ENCODE measurements around the gene C1orf141.
"Not testable (repeated sequence)": the region's sequence is repeated elsewhere in the genome, so short reads cannot be mapped to it uniquely, and the experiment has no call there.

C1orf141 gene

DNA sequence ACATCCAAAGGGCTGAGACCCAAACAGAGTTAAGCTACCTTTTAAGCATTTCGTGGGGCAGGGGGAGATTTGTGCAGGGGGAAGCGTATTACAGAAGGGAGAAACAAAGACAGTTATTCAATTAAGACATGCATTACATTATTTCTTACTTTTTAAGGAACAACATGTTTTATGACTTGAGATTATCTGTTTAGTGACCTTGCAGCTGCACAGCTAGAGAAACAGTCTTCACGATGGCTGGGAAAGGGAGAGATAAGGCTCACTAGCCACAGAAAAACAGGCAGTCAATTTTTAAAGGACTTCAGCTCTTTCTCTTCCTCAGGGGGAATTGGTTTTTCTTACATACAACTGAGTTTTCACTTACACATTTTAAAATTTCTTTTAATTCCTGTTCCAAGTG is 7.1 kb upstream of the C1orf141 start:
- DNase-seq: not testable (repeated sequence)

DNA sequence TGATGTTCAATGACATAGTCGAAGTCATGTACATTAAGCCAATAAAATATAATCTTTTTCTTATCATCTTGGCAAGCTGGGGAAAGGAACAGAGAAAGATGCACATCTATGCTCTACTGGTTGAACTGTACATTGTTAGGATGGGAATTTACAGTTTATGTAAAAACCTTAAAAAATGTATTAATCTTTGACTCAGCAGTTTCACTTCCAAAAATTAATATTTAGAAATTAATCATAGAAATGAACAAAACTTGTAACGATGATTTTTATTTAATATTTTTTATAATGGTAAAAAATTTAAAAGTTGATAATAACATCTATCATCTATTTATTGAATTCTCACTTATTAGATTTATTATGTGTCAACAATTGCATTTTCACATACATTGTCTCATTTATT is 5.7 kb upstream of the C1orf141 start:
- DNase-seq: no peak

DNA sequence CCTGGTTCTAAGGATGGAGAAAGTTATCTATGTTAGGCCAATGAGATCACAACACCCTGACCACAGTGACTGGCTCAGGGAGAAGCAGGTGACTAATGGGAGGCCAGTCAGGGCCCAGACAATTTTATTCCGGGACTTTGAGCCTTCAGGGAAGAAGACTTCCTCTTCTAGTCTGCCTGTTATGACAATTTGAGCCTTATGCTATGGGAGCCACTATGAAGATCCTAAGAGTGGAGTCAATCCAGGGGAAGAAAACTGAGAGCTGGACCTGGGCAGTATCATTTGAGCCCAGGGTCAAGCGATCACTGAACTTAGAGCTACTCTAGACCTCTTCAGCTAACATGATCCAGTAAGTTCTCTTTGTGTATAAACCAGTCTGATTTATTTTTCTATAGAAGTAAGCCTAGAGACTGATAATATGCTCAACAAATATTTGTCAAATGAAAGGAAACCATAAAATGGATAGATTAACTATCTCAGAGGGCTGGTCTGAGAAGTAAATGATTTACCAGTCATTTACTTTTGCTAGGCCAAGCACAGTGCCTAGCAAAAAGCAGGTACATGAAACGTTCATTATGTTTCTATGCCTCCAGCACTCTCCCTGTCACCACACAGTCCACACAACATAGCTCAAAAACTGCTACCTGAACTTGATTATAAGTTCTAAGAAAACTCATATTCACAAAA is 4.2 kb upstream of the C1orf141 start:
- DNase-seq: no peak

DNA sequence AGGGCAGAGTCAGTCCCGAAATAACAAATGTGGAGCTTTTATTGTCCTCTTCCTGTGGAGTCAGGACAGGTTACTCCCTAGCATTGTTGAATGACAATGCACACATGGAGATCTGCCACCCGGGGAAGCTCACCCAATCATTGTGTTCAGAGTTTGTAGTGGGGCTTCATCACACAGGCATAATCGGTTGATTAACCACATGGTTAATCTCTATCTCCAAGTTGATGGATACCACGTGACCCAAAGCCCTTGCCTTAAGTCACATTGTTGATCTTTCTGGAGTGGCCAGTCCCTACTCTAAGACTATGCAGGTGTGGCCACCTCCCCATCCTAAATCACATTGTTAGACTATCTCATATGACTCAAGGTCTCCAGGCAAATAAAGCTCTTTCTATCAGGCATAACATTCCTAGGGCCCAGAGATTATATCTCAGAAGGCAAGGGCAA is 2.6 kb upstream of the C1orf141 start:
- no peak for DNase-seq

DNA sequence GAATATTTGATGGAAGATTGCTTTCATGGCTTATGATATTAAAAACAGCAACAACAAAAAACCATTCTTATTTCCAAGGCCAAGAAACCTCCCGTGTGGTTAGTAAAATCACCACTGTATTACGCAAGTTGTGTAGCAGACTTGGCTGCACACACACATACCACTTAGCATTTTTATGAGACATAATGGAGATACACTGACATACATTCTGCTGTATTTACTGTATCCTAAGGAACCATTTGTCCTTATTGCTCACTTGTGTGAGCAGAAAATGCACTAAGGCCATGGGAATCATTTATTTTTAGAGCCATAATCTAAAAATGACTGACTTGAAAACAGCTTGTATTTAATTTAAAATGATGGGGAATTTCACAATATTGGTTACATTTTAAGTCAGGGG is 584 bp upstream of the C1orf141 start:
- no peak for DNase-seq

- no peak for DNase-seq
These were observed 1.6 kb downstream of the C1orf141 start for GRCh38 chr1:67133177-67133576.

DNA sequence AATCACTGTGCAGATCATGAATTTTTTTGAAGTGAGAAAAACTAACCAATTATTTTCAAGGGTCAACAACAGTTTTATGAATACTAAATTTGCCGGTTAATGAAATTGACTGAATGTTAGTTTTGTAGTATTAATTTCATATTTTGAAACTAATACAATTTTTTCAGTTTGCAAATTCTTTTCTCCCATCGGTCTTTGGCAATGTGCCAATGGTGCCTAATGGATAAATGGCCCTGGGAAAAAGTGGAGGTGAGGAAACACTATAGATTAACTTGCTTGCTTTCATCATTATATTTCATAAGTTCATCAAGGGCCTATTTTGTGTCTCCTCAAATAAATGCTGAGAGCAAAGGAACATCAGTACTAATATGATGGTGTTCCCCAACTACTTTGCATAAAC is 4.1 kb downstream of the C1orf141 start:
- DNase-seq: no peak

DNA sequence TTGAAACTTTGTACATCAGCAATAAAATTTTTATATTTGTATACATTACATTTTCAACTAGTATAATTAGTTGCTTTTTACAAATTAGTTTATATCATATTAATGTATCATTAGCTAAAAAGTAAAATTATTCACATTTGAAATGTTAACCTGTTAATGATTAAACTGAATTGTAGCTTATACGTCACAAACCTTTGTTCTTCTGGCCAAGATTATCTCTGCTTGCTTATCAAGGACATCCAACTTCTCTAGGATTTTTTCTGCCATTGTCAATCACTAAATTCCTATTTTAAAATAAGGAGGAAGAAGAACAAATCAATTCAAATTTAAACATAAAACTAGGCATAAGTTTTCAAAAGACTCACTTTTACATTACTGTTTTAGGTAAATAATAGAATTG is 7.8 kb downstream of the C1orf141 start:
- no peak for DNase-seq

DNA sequence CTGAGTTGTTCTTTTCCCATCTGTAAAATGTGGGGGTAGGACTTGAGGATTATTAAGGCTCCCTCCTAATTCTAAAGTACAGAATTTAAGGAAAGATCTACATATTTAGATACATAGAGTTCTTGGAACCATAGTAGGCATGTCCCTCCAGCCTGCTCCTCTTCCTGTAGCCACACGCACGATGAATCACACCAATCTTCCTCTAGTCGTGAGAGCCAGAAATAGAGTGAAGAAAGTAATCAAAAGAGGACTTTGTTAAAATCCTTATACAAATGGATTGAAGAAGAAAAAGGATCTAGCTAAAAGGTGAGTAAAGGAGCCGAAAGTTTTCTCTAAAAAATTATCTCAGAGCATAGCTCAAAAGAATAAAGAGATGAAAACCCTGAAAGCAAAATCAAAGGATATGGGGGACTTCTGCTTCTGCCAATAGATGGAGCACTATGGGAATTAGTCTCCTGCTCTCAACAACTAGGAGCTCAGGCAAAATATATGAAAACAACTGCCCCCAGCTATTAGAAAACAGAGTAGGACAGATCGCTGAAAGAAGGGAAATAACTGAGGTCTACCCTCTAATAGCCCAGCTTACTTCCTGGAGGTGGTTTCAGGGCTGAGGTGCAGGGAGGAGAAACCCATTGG is 8.5 kb downstream of the C1orf141 start:
- no peak for DNase-seq

DNA sequence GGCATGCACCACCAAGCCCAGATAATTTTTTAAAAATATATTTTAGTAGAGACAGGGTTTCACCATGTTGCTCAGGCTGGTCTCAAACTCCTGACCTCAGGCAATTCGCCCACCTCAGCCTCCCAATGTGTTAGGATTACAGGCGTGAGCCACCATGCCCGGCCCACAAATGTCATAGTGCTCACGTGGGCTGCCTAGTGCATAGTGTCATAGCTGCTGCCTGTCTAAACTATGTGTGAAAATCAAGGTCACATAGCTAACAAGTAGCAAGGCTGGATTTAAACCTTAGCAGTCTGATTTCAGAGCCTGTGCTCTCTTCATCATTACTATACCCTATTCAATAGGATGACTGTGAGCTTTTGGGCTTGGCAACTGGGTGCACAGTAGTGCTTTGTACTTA is 10.3 kb downstream of the C1orf141 start:
- no peak for DNase-seq

GRCh38 chr1:67120855-67121619 is 13.7 kb downstream of the C1orf141 start:
- DNase-seq: no peak

DNA sequence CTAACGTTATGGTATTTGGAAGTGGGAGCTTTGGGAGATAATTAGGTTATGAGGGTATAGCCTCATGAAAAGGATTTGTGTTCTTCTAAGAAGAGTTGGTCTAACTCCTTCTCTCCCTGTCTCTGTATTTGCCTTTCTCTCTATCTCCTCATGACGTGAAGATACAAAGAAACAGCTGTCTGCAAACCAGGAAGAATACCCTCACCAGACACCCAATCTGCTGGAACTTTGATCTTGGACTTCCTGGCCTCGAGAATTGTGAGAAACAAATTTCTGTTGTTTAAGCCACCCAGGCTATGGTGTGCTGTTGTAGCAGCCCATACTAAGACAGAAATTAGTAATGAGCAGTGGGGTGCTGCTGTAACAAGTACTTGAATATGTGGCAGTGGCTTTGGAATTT is 16.1 kb downstream of the C1orf141 start:
- no peak for DNase-seq

- DNase-seq: no peak
These were observed 16.6 kb downstream of the C1orf141 start for GRCh38 chr1:67118191-67118590.

- DNase-seq: no peak
These were observed 20.6 kb downstream of the C1orf141 start for GRCh38 chr1:67114162-67114561.

DNA sequence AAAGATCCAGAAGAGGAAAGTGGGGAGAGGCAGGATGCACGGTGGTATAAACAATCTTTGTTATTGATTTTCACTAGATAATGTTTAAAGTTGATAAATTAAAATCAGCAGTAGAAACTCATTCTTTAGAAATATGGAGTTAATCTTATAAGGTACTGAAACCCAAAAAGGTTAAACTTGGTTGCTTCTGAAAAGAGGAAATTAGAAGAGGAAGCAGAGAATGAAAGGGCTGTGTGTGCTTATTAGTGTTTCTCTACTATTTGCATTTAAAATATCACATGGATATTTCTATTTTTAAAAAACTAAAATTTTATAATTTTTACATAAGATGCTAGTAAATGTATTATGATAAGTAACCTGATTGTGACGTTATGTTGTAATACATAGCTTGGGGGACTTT is 24.4 kb downstream of the C1orf141 start:
- DNase-seq: no peak

GRCh38 chr1:67105508-67105907 is 29.3 kb downstream of the C1orf141 start:
- DNase-seq: no peak

GRCh38 chr1:67103548-67103947 is 31.2 kb downstream of the C1orf141 start:
- DNase-seq: no peak

DNA sequence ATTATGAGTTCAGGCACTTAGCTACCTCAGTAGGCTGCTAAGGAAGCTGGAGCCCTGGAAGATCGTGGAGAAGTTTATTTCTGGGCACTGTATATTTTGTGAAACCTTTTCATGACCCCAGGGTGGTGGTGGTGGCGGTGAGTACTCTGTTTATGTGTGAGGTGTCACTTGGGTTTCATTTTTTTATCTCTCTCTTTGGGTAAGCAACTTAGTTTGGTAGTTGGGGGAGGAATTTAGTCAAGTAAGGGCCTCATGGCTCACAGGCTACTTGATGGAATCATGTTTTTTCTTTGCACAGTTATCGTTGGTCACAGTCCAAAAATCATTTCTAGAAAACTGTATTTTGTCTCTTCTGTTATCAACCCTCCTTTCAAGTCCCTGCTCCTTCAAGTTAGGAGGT is 33.9 kb downstream of the C1orf141 start:
- no peak for DNase-seq

GRCh38 chr1:67097305-67097704 is 37.5 kb downstream of the C1orf141 start:
- DNase-seq: no peak

DNA sequence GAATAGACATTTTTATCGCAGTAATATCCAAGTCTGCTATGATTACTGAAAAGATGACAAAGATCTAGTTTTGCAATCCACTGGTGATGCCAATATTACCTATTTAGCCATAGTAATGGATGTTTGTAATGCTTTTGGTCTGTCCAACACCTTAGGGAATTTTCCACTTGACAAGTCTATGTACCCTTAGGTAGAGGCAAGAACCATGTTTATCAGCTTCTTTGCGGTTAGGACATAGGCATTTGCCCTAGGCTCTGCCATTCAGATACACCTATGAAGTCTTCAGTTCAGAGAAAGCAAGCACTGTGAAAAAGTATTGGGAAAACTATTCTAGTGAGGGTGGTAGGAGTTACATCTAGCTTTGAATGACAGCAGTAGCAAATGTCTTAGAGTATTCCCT is 40.6 kb downstream of the C1orf141 start:
- no peak for DNase-seq

- no peak for DNase-seq
These were observed 45.0 kb downstream of the C1orf141 start for GRCh38 chr1:67089685-67090208.

GRCh38 chr1:67088440-67088839 is 46.3 kb downstream of the C1orf141 start:
- no peak for DNase-seq

DNA sequence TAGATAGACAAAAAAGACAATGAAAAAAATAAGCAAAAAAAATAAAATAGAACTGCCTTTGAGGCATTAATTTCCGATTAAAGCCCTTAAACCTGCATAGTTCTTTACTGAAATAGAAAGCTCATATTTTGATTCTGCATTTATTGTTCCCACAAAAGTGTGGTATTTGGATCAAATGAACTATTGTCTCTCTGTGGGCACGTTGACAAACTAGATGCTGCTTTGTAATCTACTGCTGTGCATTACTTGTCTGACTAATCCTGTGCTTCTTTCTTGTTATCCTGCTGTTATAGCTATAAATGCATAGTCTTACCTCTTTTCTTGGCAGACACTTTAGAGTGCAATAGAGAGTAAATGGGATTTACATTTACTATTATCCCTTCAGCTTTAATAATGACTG is 49.4 kb downstream of the C1orf141 start:
- DNase-seq: no peak

DNA sequence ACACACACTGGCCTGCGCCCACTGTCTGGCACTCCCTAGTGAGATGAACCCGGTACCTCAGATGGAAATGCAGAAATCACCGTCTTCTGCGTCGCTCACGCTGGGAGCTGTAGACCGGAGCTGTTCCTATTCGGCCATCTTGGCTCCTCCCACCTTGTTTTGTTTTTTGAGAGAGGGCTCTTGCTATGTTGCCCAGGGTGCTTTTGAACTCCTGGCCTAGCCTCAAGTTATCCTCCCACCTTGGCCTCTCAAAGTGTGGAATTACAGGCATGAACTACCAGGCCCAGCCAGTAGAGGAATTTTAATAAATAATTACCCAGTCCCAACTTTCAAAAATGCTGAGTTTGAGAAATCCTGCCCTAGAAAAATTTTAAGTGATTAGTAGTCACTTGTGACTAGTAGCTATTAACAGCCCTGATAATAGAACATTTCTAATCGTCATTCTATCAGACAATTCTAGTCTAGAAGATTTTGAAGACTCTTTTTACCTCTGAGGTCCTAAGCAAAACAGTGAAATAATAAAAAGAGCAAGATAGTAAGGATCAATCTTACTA is 49.9 kb downstream of the C1orf141 start:
- no peak for DNase-seq

Measured in SW 1271 (cell line).